Heart right ventricle (tissue), 16 donors: ENCODE results near the gene ITGBL1. TPM values are rescaled to one million over a fixed set of nuclear protein-coding genes. Genes with fewer than 3 reads are reported as not detected.

Experiments
- ATAC-seq, 8 donors: fragments of 200-7000 bp; cut with Tn5 transposase; one replicate each; pipeline ENCODE4 v1.9.1; 2020; ENCODE audit warnings: mild to moderate bottlenecking in 8 of 8, moderate library complexity in 8 of 8, moderate number of reproducible peaks in 1 of 8
- DNase-seq, 2 donors: peaks; one replicate each; pipeline ENCODE4 v3.0.0-alpha.2; 2020
- H3K27ac ChIP-seq, 10 donors: fragments of 200-600 bp; sonication (generic) in 2 of 10; one replicate each; pipeline versions ENCODE4 v1.5.0 to v1.8.0; 2020 to 2022; ENCODE audit warnings: mild to moderate bottlenecking in 3 of 10
- H3K27me3 ChIP-seq, 7 donors: fragments of 200-600 bp; one replicate each; pipeline ENCODE4 v1.8.0; 2021 to 2022; ENCODE audit warnings: mild to moderate bottlenecking in 2 of 7
- H3K36me3 ChIP-seq, 9 donors: fragments of 200-600 bp; sonication (generic) in 1 of 9; one replicate each; pipeline versions ENCODE4 v1.5.0 to v1.8.0; 2020 to 2022; ENCODE audit warnings: mild to moderate bottlenecking in 2 of 9
- H3K4me1 ChIP-seq, 9 donors: fragments of 200-600 bp; sonication (generic) in 1 of 9; one replicate each; pipeline versions ENCODE4 v1.5.0 to v1.8.0; 2020 to 2022; ENCODE audit warnings: mild to moderate bottlenecking in 4 of 9
- H3K4me3 ChIP-seq, 10 donors: fragments of 200-600 bp; sonication (generic) in 2 of 10; one replicate each; pipeline versions ENCODE4 v1.5.0 to v1.8.0; 2020 to 2022; ENCODE audit warnings: mild to moderate bottlenecking in 7 of 10, moderate library complexity in 2 of 10
- H3K9me3 ChIP-seq, 11 donors: fragments of 200-600 bp in 10 of 11; sonication (generic) in 2 of 11; one replicate each; pipeline versions ENCODE4 v1.5.0 to v1.8.0; 2013 to 2022; ENCODE audit warnings: mild to moderate bottlenecking in 2 of 11, control low read depth in 1 of 11, moderate library complexity in 1 of 11
- WGBS, 2 donors: extraction: QIAGEN DNeasy Blood & Tissue Kit; methylation state at CpG; one replicate each; pipeline ENCODE4 v1.1.7; 2013; ENCODE audit warnings: inconsistent platforms in 1 of 2; 5-methylcytosine and 5-hydroxymethylcytosine counted together
- intact Hi-C, 10 donors: fragments of 100-400 bp; cut with DNase I; formaldehyde crosslinking; loops; one replicate each; pipeline versions ENCODE4 v1.11.1 to v1.14.2; 2022
- polyA plus RNA-seq, 2 donors: library from polyadenylated mRNA; stranded (reverse); fragments of 200-250 nt; gene quantifications; one replicate each; pipeline ENCODE4 v1.2.3, GENCODE V29; 2013
- total RNA-seq, 10 donors: library from RNA; stranded (reverse); fragmentation: NEBNext Ultra II Directional in 3 of 10; extraction: Animal tissue kit (Norgen Biotek cat#: 25700) in 3 of 10; gene quantifications; one replicate each; pipeline versions ENCODE4 v1.2.1 to v1.2.4, GENCODE V29; 2021 to 2023
- TF ChIP-seq, protein P1 (sequence below), 9 donors: fragments of 200-600 bp; sonication (generic) in 2 of 9; IDR thresholded peaks; one replicate each; pipeline versions ENCODE4 v1.5.0 to v1.8.0; 2021 to 2022; ENCODE audit warnings: antibody characterized with exemption in 9 of 9, mild to moderate bottlenecking in 5 of 9, moderate library complexity in 1 of 9
- donor health status: Arrhythmogenic right ventricular cardiomyopathy.
- donor health status: ischemic (EF 13 %, LVEDD 7.1; RV severe dilation, severe dysfunction).
- donor health status: healthy with polysubstance abuse.
- donor health status: DM: no; HTN: yes; CAD: no.
- donor health status: DM: no; HTN: no; CAD: no.
- donor health status: ischemic (EF 25% LVEDD 6.9; RV normal size, moderate dysfunction).
- donor health status: ischemic (EF 25% LVEDD 5.7; RV mildly dilated, moderate dysfunction).
- donor health status: healthy.
- donor health status: DM: yes; HTN: yes; CAD: no.
- donor health status: Ischemic cardiomyopathy.
- donor health status: ischemic (EF 35%, LVEDD 5.7; RV mildly dilated, moderate dysfunction).
- donor health status: nonischemic (EF 11% LVEDD 7.7; RV severe dilation, severe dysfunction).
- donor health status: DM: yes; HTN: yes; CAD: no.
- donor health status: PGD.
- donor health status: ischemic (EF 29% LVEDD 5.4; RV normal size, mild dysfunction).
- donor health status: nonischemic (EF 23%, LVEDD 6.1; RV moderate dilation, normal function).

ITGBL1 gene
- total and polyA plus RNA-seq, 12 donors = 0.78 to 11.9 (median 4.3) TPM

DNA sequence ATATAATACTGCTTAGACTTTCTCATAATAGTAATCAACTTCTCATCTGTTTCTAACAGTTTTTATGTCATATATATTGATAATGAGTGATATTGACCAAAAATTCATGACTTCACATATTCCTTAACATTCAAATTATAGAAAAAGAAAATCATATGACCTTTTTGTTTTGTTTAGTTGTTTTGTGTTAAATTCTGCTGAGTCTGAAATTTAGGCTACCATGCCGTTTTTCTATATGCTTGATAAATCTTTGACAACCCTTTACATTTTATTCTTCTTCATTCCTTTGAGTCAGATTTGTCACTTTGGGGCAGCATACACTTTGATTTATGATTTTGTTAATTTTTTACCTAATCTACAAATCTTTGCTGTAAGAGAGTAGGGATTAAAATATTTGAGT lies 176.4 kb downstream of the ITGBL1 start:
- 68 to 77% methylated on average over 1 of the region's 1 CpG for WGBS, 2 donors
- Histone ChIP-seq H3K27me3 (no peaks in the 10 kb centered on the region), H3K9me3 (no peaks in the 10 kb centered on the region), H3K36me3 (no peaks in the 10 kb centered on the region), H3K4me1 (peaks cover 0 to 21% (median 0%) of the 10 kb centered on the region in 9 donors), H3K4me3 (no peak overlapping the region), H3K27ac (no peak overlapping the region)
- intact Hi-C loops = loop anchor here in 1 of 10 donors (10.0 kb wide), 1 partner anchor 114 kb away; no protein-coding TSS in a partner anchor
- TF ChIP-seq, protein P1, sequence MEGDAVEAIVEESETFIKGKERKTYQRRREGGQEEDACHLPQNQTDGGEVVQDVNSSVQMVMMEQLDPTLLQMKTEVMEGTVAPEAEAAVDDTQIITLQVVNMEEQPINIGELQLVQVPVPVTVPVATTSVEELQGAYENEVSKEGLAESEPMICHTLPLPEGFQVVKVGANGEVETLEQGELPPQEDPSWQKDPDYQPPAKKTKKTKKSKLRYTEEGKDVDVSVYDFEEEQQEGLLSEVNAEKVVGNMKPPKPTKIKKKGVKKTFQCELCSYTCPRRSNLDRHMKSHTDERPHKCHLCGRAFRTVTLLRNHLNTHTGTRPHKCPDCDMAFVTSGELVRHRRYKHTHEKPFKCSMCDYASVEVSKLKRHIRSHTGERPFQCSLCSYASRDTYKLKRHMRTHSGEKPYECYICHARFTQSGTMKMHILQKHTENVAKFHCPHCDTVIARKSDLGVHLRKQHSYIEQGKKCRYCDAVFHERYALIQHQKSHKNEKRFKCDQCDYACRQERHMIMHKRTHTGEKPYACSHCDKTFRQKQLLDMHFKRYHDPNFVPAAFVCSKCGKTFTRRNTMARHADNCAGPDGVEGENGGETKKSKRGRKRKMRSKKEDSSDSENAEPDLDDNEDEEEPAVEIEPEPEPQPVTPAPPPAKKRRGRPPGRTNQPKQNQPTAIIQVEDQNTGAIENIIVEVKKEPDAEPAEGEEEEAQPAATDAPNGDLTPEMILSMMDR (IDR thresholded peaks at IDR 0.05) = no peak
- DNase-seq = no peak
- ATAC-seq = no peak

DNA sequence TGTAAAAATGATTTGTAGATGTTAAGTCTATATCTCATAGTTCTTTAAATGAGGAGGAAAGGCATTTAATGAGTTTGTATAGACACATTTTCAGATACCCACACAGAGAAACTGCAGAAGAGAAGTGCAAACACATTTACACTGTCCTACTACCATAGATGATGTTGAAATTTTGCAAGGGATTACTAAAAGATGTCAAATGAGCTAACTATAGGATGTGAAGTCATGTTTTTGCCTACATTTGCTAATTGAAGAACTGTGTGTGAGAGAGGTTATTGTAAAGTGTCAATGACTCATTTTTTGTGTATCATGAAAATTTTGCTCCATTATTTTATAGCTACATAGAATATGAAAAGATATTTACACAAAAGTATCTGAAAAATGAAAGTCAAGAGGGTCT lies 178.9 kb downstream of the ITGBL1 start:
- no peak overlapping the region for H3K4me3 ChIP-seq
- no peak for ATAC-seq
- TF ChIP-seq, protein P1 (IDR thresholded peaks at IDR 0.05) = no peak
- H3K4me1 ChIP-seq = peaks cover 0 to 8% (median 0%) of the 10 kb centered on the region in 9 donors
- H3K9me3 ChIP-seq = no peaks in the 10 kb centered on the region
- H3K27me3 ChIP-seq = no peaks in the 10 kb centered on the region
- no peak overlapping the region for H3K27ac ChIP-seq
- intact Hi-C loops = no loop called here
- DNase-seq = no peak
- no peaks in the 10 kb centered on the region for H3K36me3 ChIP-seq

DNA sequence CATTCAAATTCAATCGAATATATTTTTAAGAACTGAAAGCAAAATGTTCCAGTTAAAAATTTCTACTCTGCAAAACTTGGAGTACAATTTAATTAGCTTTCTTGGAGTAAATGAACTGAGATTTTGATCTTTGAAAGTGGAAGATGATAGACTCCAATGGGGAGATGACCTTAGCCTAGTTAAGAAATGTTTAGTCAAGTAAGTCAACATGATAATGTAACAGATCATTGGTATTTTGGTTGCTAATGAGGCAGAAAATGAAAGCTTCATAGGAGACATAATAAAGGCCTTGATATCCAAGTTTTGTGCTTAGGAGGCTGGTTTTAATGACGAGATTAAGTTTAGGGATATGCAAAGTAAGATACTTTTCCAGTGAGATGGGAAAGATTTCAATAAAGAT lies 181.7 kb downstream of the ITGBL1 start:
- Histone ChIP-seq H3K9me3 (no peaks in the 10 kb centered on the region), H3K36me3 (no peaks in the 10 kb centered on the region), H3K4me3 (no peak overlapping the region), H3K4me1 (no peaks in the 10 kb centered on the region), H3K27me3 (no peaks in the 10 kb centered on the region), H3K27ac (no peak overlapping the region)
- TF ChIP-seq, protein P1 (IDR thresholded peaks at IDR 0.05) = no peak
- intact Hi-C loops = no loop called here
- ATAC-seq = no peak
- no peak for DNase-seq
- WGBS, 2 donors = 77 to 80% methylated on average over 2 of the region's 2 CpGs

DNA sequence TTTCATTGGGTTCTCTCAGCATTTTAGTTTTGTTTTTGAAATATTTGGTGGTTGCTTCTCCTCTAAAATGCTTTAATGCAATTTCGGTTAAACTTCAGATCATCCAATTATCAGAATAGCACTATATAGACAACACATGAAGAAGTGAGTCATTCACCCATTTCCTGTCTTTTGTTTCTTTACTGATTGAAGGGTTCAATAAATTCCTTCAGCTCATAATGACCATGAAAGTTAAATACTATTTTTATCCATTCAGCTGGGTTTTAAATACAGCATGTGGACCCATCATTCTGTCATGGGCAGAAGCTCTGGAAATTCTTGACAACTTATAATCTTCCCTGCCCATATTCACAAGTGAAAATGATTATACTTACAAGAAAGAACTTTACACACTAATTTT lies 187.2 kb downstream of the ITGBL1 start:
- intact Hi-C loops = no loop called here
- TF ChIP-seq, protein P1 (IDR thresholded peaks at IDR 0.05) = no peak
- ATAC-seq (no peak), DNase-seq (no peak)
- Histone ChIP-seq H3K27ac (no peak overlapping the region), H3K4me3 (no peak overlapping the region), H3K27me3 (no peaks in the 10 kb centered on the region), H3K4me1 (no peaks in the 10 kb centered on the region), H3K9me3 (no peaks in the 10 kb centered on the region), H3K36me3 (no peaks in the 10 kb centered on the region)
- 81 to 82% methylated on average over 1 of the region's 1 CpG for WGBS, 2 donors
